Activated naive CD4-positive, alpha-beta T cell treated with anti-CD3 and anti-CD28 coated beads, Interleukin-2, amount 50 U/mL, for 72 hours (primary cell): ENCODE data around the gene ADARB1. TPM values are rescaled to one million over a fixed set of nuclear protein-coding genes. Genes with fewer than 3 reads are reported as not detected.

Source experiments
- ATAC-seq, 2 donors: fragments of 150-1000 bp; cut with Tn5 transposase; 2 replicates each; pipeline ENCODE4 v1.10.0; 2021; ENCODE audit warnings: mild to moderate bottlenecking in 2 of 2, moderate library complexity in 2 of 2
- DNase-seq, 2 donors: peaks; one replicate each; pipeline ENCODE4 v3.0.0; 2021 to 2022; ENCODE audit warnings: low spot score in 2 of 2
- H3K27ac Mint-ChIP-seq, 2 donors: one replicate each; pipeline ENCODE4 v1.8.0; 2022; ENCODE audit warnings: mild to moderate bottlenecking in 2 of 2, mixed read lengths in 2 of 2
- H3K36me3 Mint-ChIP-seq, 2 donors: one replicate each; pipeline ENCODE4 v1.8.0; 2022; ENCODE audit warnings: mixed read lengths in 2 of 2
- H3K9me3 Mint-ChIP-seq, 2 donors: one replicate each; pipeline ENCODE4 v1.8.0; 2022; ENCODE audit warnings: mixed read lengths in 2 of 2
- total RNA-seq, 2 donors: library from RNA; stranded (reverse); gene quantifications; one replicate each; pipeline ENCODE4 v1.2.3, GENCODE V29; 2022

The ADARB1 gene
- total RNA-seq, 2 donors from 2014 or later = 24.4 to 37.4 TPM

- ATAC-seq (no peak), DNase-seq (no peak)
- H3K9me3 Mint-ChIP-seq = no peaks in the 10 kb centered on the region
- H3K36me3 Mint-ChIP-seq = no peaks in the 10 kb centered on the region
- H3K27ac Mint-ChIP-seq = no peak overlapping the region
Measured at GRCh38 chr21:45091550-45092322, 17.4 kb downstream of the ADARB1 start.

GRCh38 chr21:45093035-45093532 lies 18.7 kb downstream of the ADARB1 start:
- H3K9me3 Mint-ChIP-seq = no peaks in the 10 kb centered on the region
- peak overlapping the region in 1 of 2 donors; percentile 56 for H3K27ac Mint-ChIP-seq
- no peaks in the 10 kb centered on the region for H3K36me3 Mint-ChIP-seq
- DNase-seq = peak in 1 of 2 donors; percentile 2
- peak in 1 of 2 donors; percentile 47 for ATAC-seq

GRCh38 chr21:45094412-45094811 lies 20.0 kb downstream of the ADARB1 start:
- Mint-ChIP-seq H3K36me3 (no peaks in the 10 kb centered on the region), H3K9me3 (no peaks in the 10 kb centered on the region), H3K27ac (peak overlapping the region in 1 of 2 donors; percentile 44)
- ATAC-seq (no peak), DNase-seq (no peak)

- Mint-ChIP-seq H3K9me3 (no peaks in the 10 kb centered on the region), H3K27ac (no peak overlapping the region), H3K36me3 (no peaks in the 10 kb centered on the region)
- no peak for ATAC-seq
- no peak for DNase-seq
Measured at GRCh38 chr21:45095505-45095904, 21.1 kb downstream of the ADARB1 start.

- DNase-seq = no peak
- Mint-ChIP-seq H3K27ac (no peak overlapping the region), H3K36me3 (no peaks in the 10 kb centered on the region), H3K9me3 (no peaks in the 10 kb centered on the region)
- ATAC-seq = no peak
Measured at GRCh38 chr21:45096217-45096616, 21.8 kb downstream of the ADARB1 start.

- ATAC-seq = no peak
- Mint-ChIP-seq H3K27ac (peak overlapping the region in 1 of 2 donors; percentile 44), H3K36me3 (no peaks in the 10 kb centered on the region), H3K9me3 (no peaks in the 10 kb centered on the region)
- no peak for DNase-seq
Measured at GRCh38 chr21:45097827-45098387, 23.5 kb downstream of the ADARB1 start.

- no peaks in the 10 kb centered on the region for H3K9me3 Mint-ChIP-seq
- DNase-seq = no peak
- no peaks in the 10 kb centered on the region for H3K36me3 Mint-ChIP-seq
- no peak overlapping the region for H3K27ac Mint-ChIP-seq
- no peak for ATAC-seq
Measured at GRCh38 chr21:45098867-45099266, 24.5 kb downstream of the ADARB1 start.

GRCh38 chr21:45099571-45099970 lies 25.2 kb downstream of the ADARB1 start:
- DNase-seq (no peak), ATAC-seq (no peak)
- no peak overlapping the region for H3K27ac Mint-ChIP-seq
- no peaks in the 10 kb centered on the region for H3K36me3 Mint-ChIP-seq
- no peaks in the 10 kb centered on the region for H3K9me3 Mint-ChIP-seq

- H3K9me3 Mint-ChIP-seq = no peaks in the 10 kb centered on the region
- H3K27ac Mint-ChIP-seq = no peak overlapping the region
- DNase-seq = no peak
- no peaks in the 10 kb centered on the region for H3K36me3 Mint-ChIP-seq
- no peak for ATAC-seq
Measured at GRCh38 chr21:45100866-45101265, 26.5 kb downstream of the ADARB1 start.

GRCh38 chr21:45102391-45102932 lies 28.1 kb downstream of the ADARB1 start:
- ATAC-seq (no peak), DNase-seq (no peak)
- H3K36me3 Mint-ChIP-seq = no peaks in the 10 kb centered on the region
- no peak overlapping the region for H3K27ac Mint-ChIP-seq
- H3K9me3 Mint-ChIP-seq = no peaks in the 10 kb centered on the region

- DNase-seq (no peak), ATAC-seq (peak in 1 of 2 donors; percentile 49)
- Mint-ChIP-seq H3K27ac (peak overlapping the region; percentile 37 to 45), H3K36me3 (no peaks in the 10 kb centered on the region), H3K9me3 (no peaks in the 10 kb centered on the region)
Measured at GRCh38 chr21:45103971-45104520, 29.7 kb downstream of the ADARB1 start.

- no peaks in the 10 kb centered on the region for H3K9me3 Mint-ChIP-seq
- peak overlapping the region; percentile 37 to 45 for H3K27ac Mint-ChIP-seq
- ATAC-seq (peak; percentile 72 to 87), DNase-seq (no peak)
- no peaks in the 10 kb centered on the region for H3K36me3 Mint-ChIP-seq
Measured at GRCh38 chr21:45104560-45104959, 30.2 kb downstream of the ADARB1 start.

- DNase-seq (no peak), ATAC-seq (no peak)
- no peaks in the 10 kb centered on the region for H3K36me3 Mint-ChIP-seq
- no peaks in the 10 kb centered on the region for H3K9me3 Mint-ChIP-seq
- H3K27ac Mint-ChIP-seq = peak overlapping the region in 1 of 2 donors; percentile 31
Measured at GRCh38 chr21:45105906-45106485, 31.6 kb downstream of the ADARB1 start.

GRCh38 chr21:45108034-45108790 lies 33.8 kb downstream of the ADARB1 start:
- DNase-seq = no peak
- no peak overlapping the region for H3K27ac Mint-ChIP-seq
- no peaks in the 10 kb centered on the region for H3K9me3 Mint-ChIP-seq
- no peak for ATAC-seq
- no peaks in the 10 kb centered on the region for H3K36me3 Mint-ChIP-seq

- H3K9me3 Mint-ChIP-seq = no peaks in the 10 kb centered on the region
- DNase-seq = no peak
Measured at GRCh38 chr21:45108808-45109781, 34.7 kb downstream of the ADARB1 start.

More at GRCh38 chr21:45108808-45109781, 34.7 kb downstream of the ADARB1 start:
- Mint-ChIP-seq H3K36me3 (no peaks in the 10 kb centered on the region), H3K27ac (peak overlapping the region in 1 of 2 donors; percentile 79)
- ATAC-seq = peak; percentile 11 to 30
